Activated CD8-positive, alpha-beta memory T cell treated with anti-CD3 and anti-CD28 coated beads for 36 hours (primary cell): ENCODE results near the gene ADAMTSL2. TPM values are rescaled to one million over a fixed set of nuclear protein-coding genes. Genes with fewer than 3 reads are reported as not detected.

Experiments
- CTCF ChIA-PET: fragments of 350-600 bp; sonication (Branson Sonifier 250); formaldehyde crosslinking; loops from one replicate; lab custom pipeline; 2021; ENCODE audit warnings: antibody characterized with exemption; lab: Charles Lee
- POLR2A ChIA-PET: fragments of 350-600 bp; sonication (Branson Sonifier 250); formaldehyde crosslinking; loops from one replicate; lab custom pipeline; 2021; ENCODE audit warnings: antibody characterized with exemption; lab: Charles Lee
- total RNA-seq, 2 experiments: library from RNA; stranded (reverse); gene quantifications; one replicate each; pipeline ENCODE4 v1.2.3, GENCODE V29; 2021

The ADAMTSL2 gene
- total RNA-seq, 2 experiments from 2014 or later: 0.04 TPM; not detected in 1

- POLR2A ChIA-PET: no interaction called here
- CTCF ChIA-PET: no interaction called here
Observed at GRCh38 chr9:133622555-133622954, 88.1 kb downstream of the ADAMTSL2 start.

Other genes with a start within 250 kb of the ADAMTSL2 start
- gene SURF6, start 198.5 kb upstream of the ADAMTSL2 start, total RNA-seq: 10 to 100 TPM; 33.0 to 34.2 TPM
- 10 to 100 TPM; 42.5 to 43.3 TPM for gene MED22, start 186.6 kb upstream of the ADAMTSL2 start, total RNA-seq
- gene RPL7A, start 186.5 kb upstream of the ADAMTSL2 start, total RNA-seq: 1,000 to 10,000 TPM; 3,102 to 3,168 TPM
- 10 to 100 TPM; 31.6 to 31.9 TPM for gene SURF1, start 178.2 kb upstream of the ADAMTSL2 start, total RNA-seq
- 10 to 100 TPM; 29.7 to 30.9 TPM for gene SURF2, start 178.2 kb upstream of the ADAMTSL2 start, total RNA-seq
- gene SURF4, start 158.6 kb upstream of the ADAMTSL2 start, total RNA-seq: 100 to 1,000 TPM; 260 to 276 TPM
- under 1 TPM; 0.21 to 0.65 TPM for gene STKLD1, start 158.3 kb upstream of the ADAMTSL2 start, total RNA-seq
- 10 to 100 TPM; 49.5 to 52.0 TPM for gene REXO4, start 116.7 kb upstream of the ADAMTSL2 start, total RNA-seq
- 1 to 10 TPM in 1 of 2 experiments, under 1 TPM in 1; 0.89 to 1.4 TPM for gene ADAMTS13, start 112.3 kb upstream of the ADAMTSL2 start, total RNA-seq
- gene CACFD1, start 74.7 kb upstream of the ADAMTSL2 start, total RNA-seq: under 1 TPM; 0.90 to 0.97 TPM
- 10 to 100 TPM; 14.3 to 14.4 TPM for gene SLC2A6, start 55.6 kb upstream of the ADAMTSL2 start, total RNA-seq
- gene MYMK, start 9.7 kb upstream of the ADAMTSL2 start, total RNA-seq: not detected
- gene FAM163B, start 74.7 kb downstream of the ADAMTSL2 start, total RNA-seq: not detected
- gene DBH, start 101.7 kb downstream of the ADAMTSL2 start, total RNA-seq: not detected
- 1 to 10 TPM; 1.6 to 2.1 TPM for gene SARDH, start 203.6 kb downstream of the ADAMTSL2 start, total RNA-seq